GM18502 (cell line): Measurements from ENCODE around the gene SLC48A1.
A peak's percentile ranks its signal among the peaks of the same experiment; 100 is the strongest.
"Not testable (repeated sequence)": the region's sequence is repeated elsewhere in the genome, so short reads cannot be mapped to it uniquely, and the experiment has no call there.

Experiments used
- ATAC-seq: cut with Tn5 transposase; IDR thresholded peaks from one replicate; pipeline ENCODE4 v1.9.1; 2021; ENCODE audit warnings: mild to moderate bottlenecking; ENCODE audit not compliant: unreplicated experiment, poor library complexity

Gene SLC48A1

DNA sequence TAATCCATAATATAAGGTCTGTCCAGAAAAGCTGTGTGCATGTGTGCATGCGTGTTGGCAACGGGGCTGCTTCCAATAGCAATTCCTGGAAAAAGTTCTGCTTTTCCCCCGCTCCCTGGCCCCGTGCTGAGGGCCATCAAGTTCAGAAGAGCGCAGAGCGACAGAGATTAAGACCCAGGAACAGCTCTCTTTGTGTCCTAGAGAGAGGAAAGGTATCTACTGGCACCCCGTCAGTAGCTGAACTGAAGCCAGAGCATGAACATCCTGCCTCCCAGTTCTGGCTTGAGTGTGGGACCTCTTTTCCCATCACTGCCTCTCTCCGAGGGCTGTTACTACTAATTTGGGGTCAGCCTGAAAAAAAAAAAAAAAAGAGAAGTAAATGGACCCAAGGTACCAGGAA, 31.1 kb downstream of the SLC48A1 start:
- no peak for ATAC-seq

DNA sequence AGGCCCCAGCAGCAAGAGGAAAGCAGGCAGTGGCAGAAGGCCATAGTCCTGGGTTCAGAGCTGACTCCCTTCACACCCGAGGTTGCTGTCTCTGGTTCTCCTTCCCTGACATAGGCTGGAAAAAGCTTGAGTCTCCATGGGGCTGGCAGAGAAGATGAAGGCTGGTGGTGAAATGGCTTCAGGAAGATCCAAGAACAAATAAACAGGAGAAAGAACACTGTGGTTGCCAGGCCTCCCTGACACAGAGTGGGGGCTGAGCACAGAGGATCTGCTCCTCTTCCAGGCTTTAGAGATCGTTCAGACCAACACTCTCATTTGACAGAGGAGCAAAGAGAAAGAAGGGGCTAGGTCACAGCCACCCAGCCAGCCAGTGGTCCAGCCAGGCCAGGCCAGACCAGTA, 32.4 kb downstream of the SLC48A1 start:
- no peak for ATAC-seq

DNA sequence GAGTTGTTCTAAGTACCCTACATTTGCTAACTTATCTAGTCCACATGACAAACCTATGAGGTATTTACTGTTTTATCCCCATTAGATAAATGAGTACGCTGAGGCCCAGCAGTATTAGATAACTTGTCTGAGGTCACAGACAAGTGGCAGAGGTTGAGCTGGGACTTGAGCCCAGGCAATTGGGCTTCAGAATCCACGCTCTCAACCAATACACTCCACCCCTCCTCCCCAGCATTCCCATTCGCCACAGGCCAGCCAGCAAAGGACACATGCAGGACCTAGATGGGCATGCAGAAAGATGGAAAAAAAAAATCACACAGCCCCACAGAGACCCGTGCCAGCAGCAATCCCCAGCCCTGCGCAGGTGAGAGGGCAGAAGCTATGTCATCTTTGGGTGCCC, 34.3 kb downstream of the SLC48A1 start:
- ATAC-seq, result no peak

DNA sequence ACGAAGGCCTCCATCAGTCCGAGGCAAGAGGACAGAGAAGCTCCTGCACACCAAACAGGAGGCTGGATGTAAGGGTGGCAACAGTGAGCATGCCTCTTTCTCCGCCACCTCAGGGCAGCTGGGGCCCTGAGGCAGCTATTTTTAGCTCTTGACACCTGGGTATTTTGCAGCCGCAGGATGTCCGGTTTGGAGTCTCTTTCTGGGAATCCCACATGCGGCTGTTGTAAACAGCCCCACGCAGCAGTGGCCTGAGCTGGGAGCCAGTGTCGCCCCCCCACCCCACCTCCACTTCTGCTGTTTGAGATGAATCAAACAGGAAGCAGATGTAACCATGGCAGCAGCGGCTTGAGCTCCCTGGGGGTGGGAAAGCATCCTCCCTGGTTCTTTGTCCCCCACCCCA, 35.0 kb downstream of the SLC48A1 start:
- ATAC-seq, result peak; percentile 44

DNA sequence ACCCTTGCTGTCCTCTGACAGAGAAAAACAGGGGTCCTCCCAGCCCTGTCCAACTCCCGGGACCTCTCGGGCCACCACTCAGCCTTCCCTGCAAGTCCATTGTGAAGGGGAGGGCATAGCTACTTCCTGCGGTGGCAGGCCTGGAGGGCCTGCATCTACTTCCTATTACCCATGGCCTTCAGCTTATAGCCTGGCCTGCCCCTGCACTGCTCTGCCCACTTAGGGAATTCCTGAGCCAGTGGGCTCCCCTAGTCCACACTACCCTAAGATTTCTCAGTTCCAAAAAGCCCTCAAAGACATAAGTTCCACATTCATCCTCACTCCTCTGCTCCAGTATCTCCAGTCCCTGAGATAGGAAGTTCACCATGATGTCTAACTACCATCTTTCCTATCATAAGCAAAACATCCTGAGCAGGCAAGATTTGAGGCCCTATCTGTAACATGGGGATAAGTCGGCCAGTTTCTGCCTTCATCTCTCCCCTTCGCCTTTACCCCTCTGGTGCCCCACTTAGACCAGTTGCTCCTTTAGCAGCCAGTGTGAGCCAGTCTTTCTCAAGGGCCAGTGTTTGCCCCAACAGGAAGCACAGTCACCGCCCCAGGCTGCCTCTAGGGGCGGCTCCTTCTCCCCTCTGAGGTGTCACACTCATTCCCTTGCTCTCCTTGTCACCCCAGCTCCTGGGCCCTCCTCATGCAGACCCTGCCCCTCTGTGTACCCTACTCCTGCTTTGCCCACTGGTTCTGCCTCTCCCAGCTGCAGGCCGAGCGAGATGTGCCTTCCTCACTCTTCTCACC, 35.7 kb downstream of the SLC48A1 start:
- no peak for ATAC-seq

DNA sequence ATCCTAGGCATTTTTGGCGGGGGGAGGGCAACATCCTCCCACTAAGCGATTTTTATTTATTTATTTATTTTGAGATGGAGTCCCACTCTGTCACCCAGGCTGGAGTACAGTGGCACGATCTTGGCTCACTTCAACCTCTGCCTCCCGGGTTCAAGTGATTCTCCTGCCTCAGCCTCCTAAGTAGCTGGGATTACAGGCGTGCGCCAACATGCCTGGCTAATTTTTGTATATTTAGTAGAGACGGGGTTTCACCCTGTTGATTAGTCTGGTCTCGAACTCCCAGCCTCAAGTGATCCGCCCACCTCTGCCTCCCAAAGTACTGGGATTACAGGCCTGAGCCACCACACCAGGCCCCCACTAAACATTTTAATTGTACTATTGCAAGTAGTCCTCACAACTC, 36.5 kb downstream of the SLC48A1 start:
- not testable (repeated sequence) for ATAC-seq

DNA sequence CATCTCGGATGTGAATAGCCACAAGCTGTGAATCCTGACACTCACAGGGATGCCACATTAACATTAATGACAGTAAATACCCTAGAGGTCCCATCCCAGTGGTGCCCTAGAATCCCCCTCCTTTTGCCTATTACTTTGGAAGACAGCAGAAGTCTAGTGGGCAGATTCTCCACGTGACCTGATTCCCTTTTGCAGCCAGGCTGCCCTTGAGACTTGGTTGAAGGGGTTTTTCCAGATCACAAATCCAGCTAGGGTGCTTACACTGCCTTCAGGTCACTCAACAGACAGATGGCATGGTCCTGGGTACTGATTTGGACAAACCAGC, 38.0 kb downstream of the SLC48A1 start:
- ATAC-seq, result no peak

DNA sequence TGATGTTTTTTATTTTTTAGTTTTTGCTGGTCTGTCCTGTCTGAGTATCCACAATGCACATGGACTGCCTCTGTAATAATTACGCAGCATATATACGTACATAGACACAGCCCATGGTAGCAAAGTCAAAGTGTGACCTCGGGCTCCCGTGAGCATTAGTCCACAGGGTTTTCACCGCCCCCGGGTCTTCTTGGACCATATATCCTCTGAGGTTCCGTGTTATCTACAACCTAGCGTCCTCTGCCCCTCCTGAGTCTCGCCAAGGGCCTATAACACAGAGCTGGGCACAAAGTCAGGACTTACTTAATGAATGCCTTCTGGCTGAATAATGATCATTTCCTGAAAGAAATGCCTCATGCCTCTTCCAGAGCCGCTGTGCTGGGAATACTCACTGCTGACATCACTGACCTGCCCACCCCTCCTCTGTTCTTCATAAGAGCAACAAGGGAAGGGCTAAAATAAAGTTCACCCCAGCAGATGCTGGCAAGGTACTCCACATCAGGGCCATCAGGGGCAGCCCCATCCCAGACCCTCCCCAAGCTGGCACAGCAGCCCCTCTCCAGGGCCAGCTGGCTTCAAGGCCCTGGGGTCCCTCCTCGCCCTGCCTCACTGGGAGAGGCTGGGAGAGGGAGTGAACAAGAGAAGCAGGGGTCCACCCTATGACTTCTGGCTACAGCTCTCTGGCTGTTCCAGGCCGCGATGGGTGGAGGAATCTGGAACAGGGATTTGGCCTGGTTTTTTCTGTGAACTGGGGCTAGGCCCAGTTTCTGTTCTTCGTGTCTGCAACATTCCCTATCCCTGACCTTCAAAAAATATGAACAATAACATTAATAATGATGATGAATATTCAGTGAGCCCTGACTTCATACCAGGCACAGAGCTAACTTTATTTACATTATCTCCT, 38.8 kb downstream of the SLC48A1 start:
- ATAC-seq, result no peak

DNA sequence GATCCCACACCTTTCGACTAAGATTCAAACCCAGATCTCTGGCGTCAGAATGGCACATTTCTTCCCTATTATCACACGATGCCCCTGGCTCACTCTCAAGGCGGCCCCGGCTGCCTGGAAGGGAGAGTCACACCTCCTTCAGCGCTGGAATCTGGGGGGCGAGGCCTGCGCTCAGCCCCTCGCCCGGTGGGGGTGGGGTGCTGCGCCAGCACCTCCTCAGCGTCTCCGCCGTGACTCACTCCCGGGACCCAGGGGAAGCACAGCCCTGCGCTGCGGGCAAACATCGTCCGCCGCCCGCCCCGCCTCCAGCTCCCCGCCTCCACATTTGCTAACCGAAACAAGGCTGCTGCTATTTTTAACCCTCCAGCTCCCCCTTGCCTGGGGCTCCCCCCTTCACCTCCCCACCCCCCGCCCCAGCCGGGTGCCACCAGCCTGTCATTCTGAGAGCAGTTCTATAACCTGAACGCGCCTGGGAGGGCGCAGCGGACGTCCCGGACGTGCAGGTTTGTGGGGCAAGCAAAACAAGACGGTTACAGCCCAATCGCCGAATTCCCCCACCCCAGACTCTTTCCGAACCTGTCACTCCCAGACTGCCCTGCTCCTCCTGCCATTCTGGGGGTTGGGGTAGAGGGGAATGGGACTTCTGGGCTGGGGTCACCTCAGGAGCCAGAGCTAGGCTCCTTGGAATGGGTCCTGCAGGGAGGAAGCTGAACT, 39.9 kb downstream of the SLC48A1 start:
- peak; percentile 67 for ATAC-seq

DNA sequence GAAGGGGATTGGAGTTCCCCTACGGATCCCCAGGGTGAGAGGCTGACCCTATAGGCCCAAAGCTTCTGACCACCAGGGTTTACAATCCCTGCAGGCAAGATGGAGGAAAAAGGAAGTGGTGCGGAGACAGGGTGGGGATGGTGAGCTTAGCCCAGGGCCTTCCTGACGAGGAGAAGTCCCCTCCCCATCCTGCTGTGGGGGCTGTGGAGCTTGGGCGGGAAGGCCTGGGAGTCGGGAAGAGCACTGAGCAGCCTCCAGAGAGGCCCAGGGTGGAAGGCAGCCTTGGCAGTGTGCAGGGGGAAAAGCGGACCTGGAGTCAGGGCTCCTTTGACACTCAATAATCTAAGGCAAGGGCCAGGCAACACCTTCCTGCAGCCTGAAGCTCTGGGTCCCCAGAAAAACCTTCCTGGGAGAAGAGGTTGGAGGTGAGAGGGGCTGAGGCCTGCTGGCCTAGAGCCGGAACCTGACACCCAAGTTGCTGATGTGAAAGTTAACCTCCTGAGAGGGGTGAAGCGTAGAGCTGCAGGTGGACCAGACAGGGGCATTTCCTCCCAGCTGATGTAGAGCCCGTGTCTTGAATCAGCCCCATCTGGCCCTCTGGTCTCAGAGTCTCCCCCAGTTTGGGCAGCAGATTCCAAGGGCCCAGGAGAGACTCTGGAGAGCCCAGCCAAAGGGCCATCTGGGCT, 40.6 kb downstream of the SLC48A1 start:
- ATAC-seq, result peak; percentile 39

DNA sequence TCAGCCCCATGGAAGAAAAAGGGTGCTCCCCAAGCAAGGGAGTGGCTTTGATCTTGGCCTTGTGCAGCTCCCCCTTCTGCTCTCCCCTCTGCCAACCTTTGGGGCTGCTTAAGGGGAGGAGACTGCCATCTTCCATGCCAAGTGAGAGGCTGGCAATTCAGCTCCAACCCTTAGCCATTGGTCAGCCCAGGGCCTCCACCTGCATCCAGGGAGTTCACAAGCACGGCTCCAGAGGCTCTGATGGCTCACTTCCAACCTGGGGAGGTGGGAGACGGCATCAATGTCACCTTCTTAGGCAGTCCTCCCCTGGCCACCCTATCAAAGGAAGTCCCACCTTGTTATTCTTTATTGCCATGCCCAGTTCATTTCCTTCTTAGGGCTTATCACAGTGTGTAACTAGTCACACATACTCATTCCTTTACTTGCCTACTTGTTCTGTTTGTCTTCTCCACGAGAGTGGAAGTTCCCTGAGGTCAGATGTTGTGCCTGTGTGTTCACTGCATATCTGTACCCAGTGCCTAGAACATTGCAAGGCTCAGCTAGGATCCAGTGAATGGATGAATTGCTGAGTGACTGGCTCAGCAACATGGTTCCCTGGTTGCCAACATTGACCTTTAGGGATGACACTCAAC, 41.6 kb downstream of the SLC48A1 start:
- no peak for ATAC-seq

DNA sequence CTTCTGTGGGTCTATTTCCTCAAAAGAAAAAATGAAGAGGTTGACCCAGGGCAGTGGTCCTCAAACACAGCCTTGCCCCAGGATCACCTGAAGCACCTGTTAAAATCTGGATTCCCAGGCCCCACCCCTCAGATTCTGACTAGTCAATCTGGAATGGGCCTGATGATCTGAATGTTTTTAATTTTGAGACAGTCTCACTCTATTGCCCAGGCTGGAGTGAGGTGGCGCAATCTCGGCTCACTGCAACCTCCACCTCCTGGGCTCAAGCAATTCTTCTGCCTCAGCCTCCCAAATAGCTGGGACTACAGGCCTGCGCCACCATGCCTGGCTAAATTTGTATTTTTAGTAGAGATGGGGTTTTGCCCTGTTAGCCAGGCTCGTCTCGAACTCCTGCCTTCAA, 42.4 kb downstream of the SLC48A1 start:
- not testable (repeated sequence) for ATAC-seq

DNA sequence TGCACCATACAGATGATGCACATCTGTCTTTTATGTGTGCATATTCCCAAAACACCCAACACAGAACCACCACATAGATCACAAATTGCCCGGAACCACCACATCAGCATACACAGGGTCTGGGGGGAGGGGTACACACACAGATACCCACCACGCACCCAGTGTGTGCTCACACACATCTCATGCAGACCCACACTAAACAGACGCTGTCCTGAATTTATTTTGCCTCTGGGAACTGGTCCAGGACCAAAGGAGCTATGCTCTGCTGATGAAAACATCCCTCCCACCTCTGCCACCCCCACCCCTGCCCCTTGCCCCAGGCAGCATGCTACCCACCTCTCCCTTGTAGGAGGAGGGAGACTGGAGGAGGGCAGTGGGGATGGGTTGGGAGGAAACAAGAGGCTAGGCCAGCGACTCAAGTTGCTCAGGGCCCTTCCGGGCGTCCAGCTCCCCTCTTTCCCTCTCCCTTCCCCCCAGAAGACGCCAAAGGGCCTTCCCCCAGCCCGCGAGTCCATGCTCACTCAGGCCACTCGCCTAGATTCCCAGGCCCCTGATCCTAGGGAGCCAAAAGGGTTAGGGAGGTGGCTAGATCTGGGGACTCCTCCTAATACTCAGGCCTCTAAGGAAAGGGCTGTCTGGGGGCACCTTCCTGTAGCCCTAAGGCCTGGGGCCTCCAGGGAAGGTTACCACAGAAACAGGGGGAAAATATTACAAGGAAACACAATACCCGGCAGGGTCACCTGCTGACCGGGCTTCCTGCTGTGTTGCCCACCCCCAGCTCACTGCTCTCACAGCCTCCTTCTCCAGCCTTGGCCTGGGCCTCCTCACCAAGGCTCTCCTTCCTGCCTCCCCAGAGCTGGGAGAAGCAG, 43.6 kb downstream of the SLC48A1 start:
- ATAC-seq, result no peak

DNA sequence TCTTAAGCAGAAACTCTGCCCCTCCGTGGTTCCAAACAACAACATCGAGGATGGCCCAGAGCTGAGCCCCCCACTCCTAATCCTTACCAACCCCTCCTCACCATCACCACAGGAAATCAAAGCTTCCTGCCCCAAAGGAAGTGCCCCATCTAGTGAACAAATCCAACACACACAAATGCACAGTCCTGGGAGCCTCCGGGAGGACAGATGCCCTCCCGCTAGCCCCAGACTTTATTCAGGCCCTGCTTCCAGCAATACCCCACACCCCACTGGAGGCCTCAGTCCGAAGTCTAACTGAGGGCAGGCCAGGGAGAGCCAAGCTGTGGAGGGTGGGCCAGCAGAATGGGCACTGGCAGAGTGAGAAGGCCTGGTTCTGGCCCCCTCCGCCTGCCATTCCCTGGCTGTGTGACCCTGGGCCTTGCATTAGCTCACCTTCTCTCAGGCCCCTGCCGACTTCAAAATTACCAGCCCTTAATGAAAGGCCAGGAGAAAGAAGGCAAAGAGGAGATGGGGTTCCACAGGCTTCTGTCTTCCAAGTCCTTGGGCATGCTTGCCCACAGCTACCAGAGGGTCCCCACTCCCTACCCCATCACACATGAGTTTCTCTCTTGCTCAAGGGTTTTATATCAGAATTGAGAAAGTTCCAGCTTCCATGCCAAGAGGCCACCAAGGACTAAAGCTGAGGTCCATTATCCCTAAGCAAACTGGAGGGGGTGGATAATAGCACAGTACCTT, 44.4 kb downstream of the SLC48A1 start:
- ATAC-seq, result no peak

DNA sequence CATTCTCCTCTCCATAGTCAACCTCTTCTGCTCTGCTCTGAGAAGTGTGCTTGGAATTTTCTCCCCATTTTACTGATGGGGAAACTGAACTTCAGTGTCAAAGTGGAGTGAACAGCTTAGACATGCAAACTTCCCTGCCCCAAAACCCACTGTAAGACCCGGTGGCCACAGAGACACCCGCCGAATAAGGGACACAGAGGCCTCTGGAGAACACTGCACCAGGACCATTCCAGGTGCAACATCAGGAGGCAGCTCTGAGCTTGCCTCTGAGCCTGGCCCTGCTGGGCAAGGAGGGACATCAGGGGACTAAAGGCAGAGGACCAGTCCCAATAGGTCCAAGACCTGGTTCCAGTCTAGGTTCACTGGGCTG, 45.0 kb downstream of the SLC48A1 start:
- ATAC-seq, result no peak

DNA sequence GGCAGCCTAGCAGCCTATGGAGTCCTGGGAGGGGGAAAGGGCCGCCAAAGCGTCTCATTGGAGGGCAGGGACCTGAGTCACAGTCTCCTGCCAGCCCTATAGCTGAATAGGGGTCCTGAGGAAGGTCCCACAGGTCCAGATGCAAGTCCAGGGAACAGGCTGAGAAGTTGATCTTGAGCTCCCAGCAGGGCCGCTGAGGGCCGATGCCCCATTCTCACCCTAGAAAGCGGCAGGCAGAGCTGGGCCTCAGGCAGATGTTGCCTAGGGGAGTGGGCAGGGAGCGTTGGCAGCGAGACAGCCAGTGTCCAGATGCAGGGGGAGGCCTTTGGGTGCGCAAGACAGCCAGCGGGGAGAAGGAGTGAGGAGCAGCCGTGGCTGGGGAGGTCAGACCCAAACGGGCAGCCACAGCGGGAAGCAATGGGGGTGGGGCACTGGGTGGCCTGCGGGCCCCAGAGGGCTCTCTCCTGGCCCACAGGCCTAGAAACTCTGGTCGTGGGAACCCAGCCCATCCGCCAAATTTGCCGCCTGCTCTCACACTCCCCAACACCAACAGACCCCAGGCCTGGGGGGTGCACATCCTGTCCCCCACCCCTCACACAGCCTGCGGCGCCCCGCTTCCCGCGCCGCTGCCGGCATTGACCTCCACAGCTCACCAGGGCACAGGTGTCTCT, 45.6 kb downstream of the SLC48A1 start:
- peak; percentile 6 for ATAC-seq

DNA sequence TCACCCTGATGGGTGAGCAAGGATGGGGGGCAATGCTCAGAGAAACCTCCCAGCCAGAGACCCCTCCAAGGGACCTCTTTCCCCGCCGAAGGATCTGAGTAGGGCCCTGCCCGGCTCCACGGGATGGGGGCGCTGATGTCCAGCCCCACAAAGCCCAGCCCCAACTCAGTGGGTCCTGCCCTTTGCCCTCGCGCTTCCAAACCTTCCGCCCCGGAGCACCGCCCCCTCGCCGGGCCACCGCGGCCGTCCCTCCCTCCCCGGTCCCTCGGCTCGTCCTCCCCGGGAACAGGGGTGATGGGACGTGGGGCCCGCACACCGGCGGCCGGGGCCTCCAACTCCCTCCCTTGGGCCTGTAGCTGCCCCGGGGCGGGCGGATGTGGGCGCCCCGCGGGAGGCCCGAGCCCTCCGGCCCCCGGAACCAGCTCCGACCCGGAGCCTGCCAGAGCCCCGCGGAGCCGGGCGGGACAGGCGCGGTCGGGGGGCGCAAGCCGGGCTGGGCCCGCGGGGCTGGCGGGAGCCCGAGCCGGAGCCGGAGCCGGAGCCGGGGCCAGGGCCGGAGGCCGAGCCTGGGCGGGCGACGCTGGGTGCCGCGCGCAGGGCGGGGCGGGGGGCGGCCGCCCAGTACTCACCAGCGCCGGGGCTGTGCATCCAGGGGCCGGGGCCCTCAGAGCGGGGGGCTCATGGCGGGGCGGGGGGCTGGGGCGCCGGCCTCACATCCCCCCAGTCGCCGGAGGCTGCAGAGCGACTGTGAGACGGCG, 46.3 kb downstream of the SLC48A1 start:
- ATAC-seq, result peak; percentile 37
